HG03571 (cell line): ENCODE data around the gene SIGLEC14.
A peak's percentile ranks its signal among the peaks of the same experiment; 100 is the strongest.

Experiments
- ATAC-seq: cut with Tn5 transposase; IDR thresholded peaks from one replicate; pipeline ENCODE4 v1.9.1; 2021; ENCODE audit not compliant: unreplicated experiment

SIGLEC14 gene

GRCh38 chr19:51626675-51627074 lies 19.9 kb downstream of the SIGLEC14 start:
- ATAC-seq = no peak

GRCh38 chr19:51621178-51621577 lies 25.4 kb downstream of the SIGLEC14 start:
- ATAC-seq = peak; percentile 72

GRCh38 chr19:51615991-51616390 lies 30.6 kb downstream of the SIGLEC14 start:
- no peak for ATAC-seq

GRCh38 chr19:51614789-51615188 lies 31.8 kb downstream of the SIGLEC14 start:
- no peak for ATAC-seq

GRCh38 chr19:51610576-51610975 lies 36.0 kb downstream of the SIGLEC14 start:
- ATAC-seq = no peak

GRCh38 chr19:51607920-51608562 lies 38.6 kb downstream of the SIGLEC14 start:
- no peak for ATAC-seq

- ATAC-seq = peak; percentile 81
Observed at GRCh38 chr19:51607077-51607476, 39.5 kb downstream of the SIGLEC14 start.

GRCh38 chr19:51602189-51602854 lies 44.3 kb downstream of the SIGLEC14 start:
- no peak for ATAC-seq

GRCh38 chr19:51600940-51601580 lies 45.6 kb downstream of the SIGLEC14 start:
- no peak for ATAC-seq

GRCh38 chr19:51599084-51599483 lies 47.5 kb downstream of the SIGLEC14 start:
- ATAC-seq = no peak

GRCh38 chr19:51598159-51598915 lies 48.3 kb downstream of the SIGLEC14 start:
- no peak for ATAC-seq

- no peak for ATAC-seq
Observed at GRCh38 chr19:51595190-51596175, 51.1 kb downstream of the SIGLEC14 start.

GRCh38 chr19:51594774-51595109 lies 51.9 kb downstream of the SIGLEC14 start:
- no peak for ATAC-seq

- ATAC-seq = peak; percentile 95
Observed at GRCh38 chr19:51593969-51594773, 52.5 kb downstream of the SIGLEC14 start.

- ATAC-seq = no peak
Observed at GRCh38 chr19:51593138-51593890, 53.3 kb downstream of the SIGLEC14 start.
